Measurements from ENCODE around the gene TCTN3. TPM values are rescaled to one million over a fixed set of nuclear protein-coding genes. Genes with fewer than 3 reads are reported as not detected.

The TCTN3 gene
- total and polyA plus RNA-seq, 2 of the 4 experiments (the other 2 are of a cell fraction), result 26.9 to 35.1 TPM

DNA sequence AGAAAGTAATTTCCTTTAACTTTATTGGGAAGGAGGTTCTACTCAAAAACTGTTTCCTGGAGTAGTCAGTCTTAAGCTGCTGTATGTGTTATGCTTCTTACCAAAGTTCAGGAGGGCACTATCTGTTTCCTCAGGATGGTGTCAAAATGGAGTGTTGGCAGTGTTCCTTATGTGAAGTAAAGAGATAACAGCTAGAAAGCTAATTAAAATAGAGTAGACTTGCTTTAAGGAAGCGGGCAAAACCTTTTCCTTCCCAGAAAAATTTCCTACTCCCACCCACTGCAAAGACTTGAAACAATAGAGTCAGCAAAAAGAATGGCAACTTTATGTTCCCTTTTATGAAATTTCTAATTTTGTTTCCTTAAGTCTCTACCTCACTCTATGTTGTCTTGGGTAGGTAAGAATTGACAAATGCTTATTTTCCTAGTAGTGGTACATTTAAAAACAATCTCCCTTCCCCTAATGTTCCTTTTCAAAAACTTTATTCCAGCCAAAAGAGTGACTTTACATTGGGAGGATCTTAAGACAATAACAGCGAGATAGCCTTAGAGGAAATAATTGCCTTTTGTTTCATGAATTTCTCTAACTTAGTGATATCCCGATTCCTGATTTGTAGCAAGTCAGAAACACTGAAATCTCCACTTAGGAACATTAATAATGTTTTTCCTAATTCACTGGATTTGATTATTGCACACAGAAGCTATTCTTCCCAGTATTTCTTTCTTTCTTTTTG, 35.8 kb upstream of the TCTN3 start:
- H3K18ac ChIP-seq (ENCODE audit: low read depth, low read length), result no peak overlapping the region
- no peaks in the 10 kb centered on the region for H3K27me3 ChIP-seq (ENCODE audit: control insufficient read depth, insufficient read depth, low read length)
- no peak overlapping the region for H2BK20ac ChIP-seq (ENCODE audit: low read depth, low read length)
- H3K9me3 ChIP-seq (ENCODE audit: control insufficient read depth, insufficient read depth, low read length), result peaks cover 4% of the 10 kb centered on the region; the same call in 1 of the 2 replicates
- H2AK5ac ChIP-seq (ENCODE audit: low read depth, low read length), result no peak overlapping the region
- H4K5ac ChIP-seq (ENCODE audit: low read depth, low read length), result no peak overlapping the region
- no peak overlapping the region for H4K91ac ChIP-seq (ENCODE audit: insufficient read depth, low read depth, low read length)
- H3K14ac ChIP-seq (replicated peaks; ENCODE audit: low read depth, low read length), result no peak overlapping the region
- in situ Hi-C loops (cut with MboI; ENCODE audit: low sequenced_read_pairs), result no loop called here
- no peaks in the 10 kb centered on the region for H3K4me1 ChIP-seq (ENCODE audit: control insufficient read depth, insufficient read depth, low read length)
- H3K56ac ChIP-seq (ENCODE audit: extremely low read depth, insufficient read depth, low read length), result no peak overlapping the region
- H3K23ac ChIP-seq (ENCODE audit: low read depth, low read length), result no peak overlapping the region
- no peak for DNase-seq
- ChIA-PET POLR2A (ENCODE audit: unreplicated experiment) (interaction anchor here (0.7 kb wide), 1 partner anchor 98 kb away, joined by 5 read pairs; no protein-coding TSS in a partner anchor), CTCF (interaction anchor here (2.9 kb wide), 1 partner anchor 35 kb away, joined by 18 read pairs; the partner anchor contains the start of gene TCTN3)
- no peaks in the 10 kb centered on the region for H3K36me3 ChIP-seq (ENCODE audit: control insufficient read depth, insufficient read depth, low read length)
- H2BK5ac ChIP-seq (ENCODE audit: low read depth, low read length, poor library complexity, severe bottlenecking), result no peak overlapping the region
- H3K9ac ChIP-seq (ENCODE audit: low read depth, low read length), result no peak overlapping the region
- WGBS, 2 experiments (ENCODE audit: extremely low coverage in 2 of 2, insufficient read length in 1 of 2), result no CpG with 5 or more reads among the region's 3 CpGs
- ATAC-seq (ENCODE audit: low read depth), result no peak
- no peak overlapping the region for H2BK15ac ChIP-seq (ENCODE audit: low read depth, low read length)
- H3K4ac ChIP-seq (ENCODE audit: low read depth, low read length), result no peak overlapping the region
- H3K27ac ChIP-seq (ENCODE audit: insufficient read depth, low read length), result no peak overlapping the region
- BruUV-seq (replicated peaks), result no TSS peak
- H2AFZ ChIP-seq (replicated peaks; ENCODE audit: low read length, poor library complexity), result no peak overlapping the region
- H4K8ac ChIP-seq (ENCODE audit: low read depth in 2 of 2, low read length in 2 of 2), result no peak overlapping the region
- dilution Hi-C loops (cut with HindIII; ENCODE audit: low sequenced_read_pairs, unreplicated experiment), result no loop called here
- H2AK9ac ChIP-seq (replicated peaks; ENCODE audit: low read depth, low read length, poor library complexity), result no peak overlapping the region
- H2BK120ac ChIP-seq (ENCODE audit: low read depth, low read length), result no peak overlapping the region
- no peaks in the 10 kb centered on the region for H4K20me1 ChIP-seq (ENCODE audit: insufficient read depth, low read length)
- intact Hi-C loops (cut with micrococcal nuclease), result loop anchor here (2.0 kb wide), 1 partner anchor 35 kb away; no protein-coding TSS in a partner anchor
- no peaks in the 10 kb centered on the region for H3K79me1 ChIP-seq (ENCODE audit: low read depth in 1 of 2, low read length in 2 of 2)
- no peak overlapping the region for H3K4me3 ChIP-seq (ENCODE audit: insufficient read depth, low read depth, low read length)
- no peaks in the 10 kb centered on the region for H3K9me1 ChIP-seq (ENCODE audit: insufficient read depth, low read length)
- H3K4me2 ChIP-seq (ENCODE audit: low read depth, low read length), result no peak overlapping the region
- TF ChIP-seq RAD21 (IDR thresholded peaks at IDR 0.05; ENCODE audit: low read length), result no peak
- TF ChIP-seq CEBPB (IDR thresholded peaks at IDR 0.05; ENCODE audit: low read depth, low read length), result no peak
- no peak for TF ChIP-seq MAZ (IDR thresholded peaks at IDR 0.05; ENCODE audit: borderline replicate concordance, low read depth, low read length)
- no peak for TF ChIP-seq MAFK (IDR thresholded peaks at IDR 0.05; ENCODE audit: low read depth, low read length)
- TF ChIP-seq SMC3 (IDR thresholded peaks at IDR 0.05; ENCODE audit: low read depth, low read length), result no peak
- TF ChIP-seq MXI1 (IDR thresholded peaks at IDR 0.05; ENCODE audit: borderline replicate concordance, low read depth, low read length), result no peak
- TF ChIP-seq CTCF (conservative IDR thresholded peaks at IDR 0.05; ENCODE audit: low read depth, low read length), result no peak
- TF ChIP-seq NFE2L2 (IDR thresholded peaks at IDR 0.05; ENCODE audit: low read depth, low read length), result no peak
- TF ChIP-seq FOS (IDR thresholded peaks at IDR 0.05; ENCODE audit: low read depth, low read length), result no peak
- TF ChIP-seq BHLHE40 (IDR thresholded peaks at IDR 0.05; ENCODE audit: low read depth, low read length), result no peak
- no peak for TF ChIP-seq RCOR1 (IDR thresholded peaks at IDR 0.05; ENCODE audit: insufficient replicate concordance, low read length)
- TF ChIP-seq CHD1 (IDR thresholded peaks at IDR 0.05; ENCODE audit: low read depth, low read length), result no peak
- TF ChIP-seq POLR2A (IDR thresholded peaks at IDR 0.05; ENCODE audit: low read depth, low read length), result no peak
- TF ChIP-seq, protein P1, sequence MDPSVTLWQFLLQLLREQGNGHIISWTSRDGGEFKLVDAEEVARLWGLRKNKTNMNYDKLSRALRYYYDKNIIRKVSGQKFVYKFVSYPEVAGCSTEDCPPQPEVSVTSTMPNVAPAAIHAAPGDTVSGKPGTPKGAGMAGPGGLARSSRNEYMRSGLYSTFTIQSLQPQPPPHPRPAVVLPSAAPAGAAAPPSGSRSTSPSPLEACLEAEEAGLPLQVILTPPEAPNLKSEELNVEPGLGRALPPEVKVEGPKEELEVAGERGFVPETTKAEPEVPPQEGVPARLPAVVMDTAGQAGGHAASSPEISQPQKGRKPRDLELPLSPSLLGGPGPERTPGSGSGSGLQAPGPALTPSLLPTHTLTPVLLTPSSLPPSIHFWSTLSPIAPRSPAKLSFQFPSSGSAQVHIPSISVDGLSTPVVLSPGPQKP (IDR thresholded peaks at IDR 0.05; ENCODE audit: borderline replicate concordance, low read depth, low read length), result no peak
- no peak for TF ChIP-seq USF2 (IDR thresholded peaks at IDR 0.05; ENCODE audit: low read depth, low read length)
